GM19099 (cell line): ENCODE results near the gene CNTN4.

Experiments used
- POLR2A ChIP-seq: IDR thresholded peaks from 3 replicates; pipeline ENCODE4 v1.6.1; 2011; ENCODE audit warnings: low read depth; ENCODE audit not compliant: insufficient read length; ENCODE audit errors: extremely low read depth

Gene CNTN4

GRCh38 chr3:2206536-2206935, 107.9 kb downstream of the CNTN4 start:
- TF ChIP-seq POLR2A = no peak

- no peak for TF ChIP-seq POLR2A
Observed at GRCh38 chr3:2211568-2211967, 112.9 kb downstream of the CNTN4 start.

GRCh38 chr3:2212206-2212605, 113.5 kb downstream of the CNTN4 start:
- no peak for TF ChIP-seq POLR2A

GRCh38 chr3:2218375-2218774, 119.7 kb downstream of the CNTN4 start:
- no peak for TF ChIP-seq POLR2A

GRCh38 chr3:2218816-2219215, 120.2 kb downstream of the CNTN4 start:
- no peak for TF ChIP-seq POLR2A

- TF ChIP-seq POLR2A = no peak
Observed at GRCh38 chr3:2236203-2236602, 137.5 kb downstream of the CNTN4 start.

- TF ChIP-seq POLR2A = no peak
Observed at GRCh38 chr3:2244137-2244536, 145.5 kb downstream of the CNTN4 start.

- no peak for TF ChIP-seq POLR2A
Observed at GRCh38 chr3:2246873-2247648, 148.4 kb downstream of the CNTN4 start.

GRCh38 chr3:2247831-2248230, 149.2 kb downstream of the CNTN4 start:
- no peak for TF ChIP-seq POLR2A

- no peak for TF ChIP-seq POLR2A
Observed at GRCh38 chr3:2250783-2251182, 152.1 kb downstream of the CNTN4 start.

GRCh38 chr3:2261747-2262146, 163.1 kb downstream of the CNTN4 start:
- no peak for TF ChIP-seq POLR2A

- TF ChIP-seq POLR2A = no peak
Observed at GRCh38 chr3:2262204-2262603, 163.5 kb downstream of the CNTN4 start.

GRCh38 chr3:2266606-2267005, 167.9 kb downstream of the CNTN4 start:
- no peak for TF ChIP-seq POLR2A

GRCh38 chr3:2268779-2269178, 170.1 kb downstream of the CNTN4 start:
- TF ChIP-seq POLR2A = no peak

- no peak for TF ChIP-seq POLR2A
Observed at GRCh38 chr3:2274526-2274925, 175.9 kb downstream of the CNTN4 start.

GRCh38 chr3:2283818-2284217, 185.2 kb downstream of the CNTN4 start:
- TF ChIP-seq POLR2A = no peak

- no peak for TF ChIP-seq POLR2A
Observed at GRCh38 chr3:2300938-2301337, 202.3 kb downstream of the CNTN4 start.
